Measurements from ENCODE around the gene RAD51B.

RAD51B gene

DNA sequence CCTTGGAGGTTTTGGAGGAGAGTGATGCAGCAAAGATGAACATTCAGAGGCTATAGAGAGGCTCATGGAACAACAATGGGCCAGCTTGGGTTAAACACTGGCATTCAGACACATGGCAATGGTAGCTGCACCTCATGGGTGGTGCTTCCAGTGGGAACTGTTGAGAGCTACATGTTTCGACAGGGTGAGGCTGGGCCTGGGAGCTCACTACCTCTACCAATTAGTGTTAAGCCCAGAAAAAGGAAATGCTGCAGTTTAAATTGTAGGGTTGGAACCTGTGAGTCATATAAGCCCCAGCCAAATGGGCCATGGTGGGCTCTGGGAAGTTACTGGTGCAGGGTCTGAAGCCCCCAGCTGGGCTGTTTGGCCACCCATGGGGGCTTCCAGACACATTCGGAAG lies 693.6 kb downstream of the RAD51B start:
- no peak for DNase-seq (ENCODE audit: low read depth in 2 of 3, low spot score in 2 of 3)

DNA sequence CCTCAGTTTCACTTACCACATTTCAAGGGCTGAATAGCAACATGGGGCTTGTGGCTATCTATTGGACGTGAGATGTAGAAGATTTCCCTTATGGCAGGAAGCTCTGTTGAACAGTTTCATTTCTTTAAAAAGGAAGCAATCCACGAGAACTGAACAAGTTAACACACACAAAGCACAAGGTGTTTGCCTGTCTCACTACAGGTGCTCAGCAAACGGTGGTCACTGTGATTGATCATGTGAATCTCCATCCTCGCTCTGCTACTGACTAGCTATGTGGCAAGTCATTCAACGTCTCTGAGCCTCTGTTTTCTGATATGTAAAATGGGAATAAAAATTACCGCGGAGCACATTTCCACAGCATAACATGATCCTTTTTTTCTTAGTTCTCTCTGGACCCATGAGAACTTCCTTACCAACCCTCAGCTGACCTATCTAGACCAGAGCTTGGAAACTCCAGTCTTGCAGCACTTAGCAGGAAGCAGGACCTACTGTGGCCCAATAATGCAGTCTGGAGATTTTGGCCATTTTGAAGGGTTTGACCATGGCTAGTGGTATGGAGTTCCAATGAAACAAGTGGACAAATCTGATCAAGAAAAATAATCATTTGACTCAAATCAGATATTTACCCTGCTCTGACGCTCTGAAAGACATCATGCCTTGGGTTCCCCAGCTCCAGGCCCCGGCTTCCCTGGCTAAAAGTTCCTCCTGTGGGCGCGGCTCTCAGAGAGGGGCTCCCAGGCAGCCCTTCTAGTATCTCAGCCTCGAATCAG lies 694.4 kb downstream of the RAD51B start:
- DNase-seq (ENCODE audit: low read depth in 2 of 3, low spot score in 2 of 3), result no peak

DNA sequence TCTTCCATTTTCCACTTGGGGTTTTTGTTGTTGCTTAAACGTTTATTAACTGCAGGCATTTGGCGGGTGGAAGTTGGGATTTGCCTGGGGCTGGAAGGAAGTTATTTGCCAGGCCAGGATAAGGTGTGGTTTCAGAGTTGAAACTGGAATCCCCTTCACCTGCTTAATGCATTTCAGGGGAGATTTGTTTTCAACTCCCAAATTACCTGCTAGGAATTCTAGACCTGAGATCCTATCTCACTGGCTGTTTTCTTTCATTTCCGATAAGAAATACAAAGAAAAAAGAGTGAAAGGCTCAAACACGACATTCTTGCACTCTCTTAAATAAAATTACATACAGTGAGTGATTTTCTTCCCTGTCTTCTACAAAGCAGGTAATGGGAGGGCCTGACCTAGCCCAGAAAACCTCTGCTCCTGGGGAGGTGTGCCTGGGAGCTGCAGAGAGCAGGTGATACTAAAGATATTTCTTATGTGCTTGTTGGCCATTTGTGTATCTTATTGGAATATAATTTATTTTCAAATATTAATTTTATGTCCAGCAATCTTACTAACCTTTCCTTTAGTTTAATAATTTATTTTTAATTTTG lies 695.1 kb downstream of the RAD51B start:
- DNase-seq (ENCODE audit: low read depth in 2 of 3, low spot score in 2 of 3), result no peak

DNA sequence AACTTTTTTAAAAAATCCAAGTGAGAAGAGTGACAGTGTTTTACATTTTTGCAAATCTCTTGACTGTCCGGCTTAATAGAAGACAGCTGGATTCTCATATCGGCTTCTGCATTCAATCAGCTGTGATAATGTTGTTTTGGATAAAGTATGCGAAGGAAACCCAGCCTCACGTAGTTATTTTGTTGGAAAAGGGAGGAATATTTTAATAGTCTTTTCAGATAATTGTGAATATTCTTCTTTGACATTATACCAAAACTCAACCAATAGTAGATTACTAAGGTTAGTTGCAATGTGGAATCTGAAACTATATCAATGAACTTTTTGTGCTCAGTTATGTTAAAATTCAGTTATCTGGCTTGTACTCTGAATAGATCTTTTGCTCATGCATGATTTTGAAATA lies 696.8 kb downstream of the RAD51B start:
- no peak for DNase-seq (ENCODE audit: low read depth in 2 of 3, low spot score in 2 of 3)

DNA sequence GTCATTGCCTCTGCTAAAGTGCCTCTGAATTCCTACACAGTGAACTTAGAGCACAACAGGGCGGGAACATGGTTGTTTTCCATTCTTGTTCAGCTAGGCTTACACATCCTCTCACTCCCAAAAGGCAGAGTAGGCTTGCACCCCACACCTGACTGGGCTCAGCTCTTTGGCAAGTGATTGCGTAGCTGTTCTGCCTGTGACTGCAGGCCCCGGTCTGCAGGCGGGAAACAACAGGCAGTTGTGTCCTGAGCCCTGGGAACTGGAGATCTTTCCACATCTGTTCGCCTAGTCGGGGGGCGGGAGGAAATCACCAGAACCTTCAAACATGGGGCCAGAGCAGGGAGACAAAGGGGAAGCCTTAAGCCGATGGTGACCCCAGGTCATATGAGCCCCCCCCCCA lies 698.6 kb downstream of the RAD51B start:
- DNase-seq (ENCODE audit: low read depth in 2 of 3, low spot score in 2 of 3), result no peak

DNA sequence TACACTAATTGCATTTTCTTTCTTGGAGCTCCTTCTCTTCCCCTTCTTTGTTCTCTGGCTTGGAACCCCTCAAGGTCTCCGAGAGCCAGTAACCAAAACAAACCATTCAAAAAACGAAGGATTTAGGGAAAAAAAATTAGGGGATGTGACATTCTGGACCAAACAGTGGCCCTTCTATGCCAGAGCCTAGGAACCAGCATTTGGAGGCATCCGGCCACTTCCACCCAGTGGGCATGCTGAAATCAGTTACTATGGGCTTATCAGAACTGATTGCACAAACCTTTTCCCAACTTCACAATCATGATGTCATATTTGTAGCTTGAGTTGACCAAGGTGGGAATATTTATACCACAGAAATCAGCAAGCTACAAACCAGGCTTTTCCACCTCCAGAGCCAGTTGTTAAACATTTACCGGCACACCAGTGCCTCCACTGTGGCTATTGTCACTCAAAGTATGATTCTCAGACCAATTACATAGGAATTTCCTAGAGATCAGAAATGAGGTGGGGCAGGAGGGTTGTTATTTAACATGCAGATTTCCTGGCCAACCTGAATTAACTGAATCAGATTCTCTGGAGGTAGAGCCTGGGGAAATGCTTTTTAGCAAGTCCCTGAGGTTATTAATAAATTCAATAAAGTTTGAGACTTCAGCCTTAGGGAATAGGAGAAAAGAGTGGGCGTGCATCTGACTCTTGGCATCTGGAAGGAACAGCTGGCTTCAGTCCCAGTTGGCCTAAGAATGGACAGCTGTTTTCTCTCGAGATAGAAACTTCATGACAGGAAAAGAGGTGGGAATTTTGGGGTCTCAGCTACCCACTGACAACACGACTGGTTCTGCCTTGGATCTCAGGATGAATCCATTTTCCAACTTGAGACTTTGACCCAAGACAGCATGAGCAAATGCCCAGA lies 699.4 kb downstream of the RAD51B start:
- DNase-seq (ENCODE audit: low read depth in 2 of 3, low spot score in 2 of 3), result no peak

DNA sequence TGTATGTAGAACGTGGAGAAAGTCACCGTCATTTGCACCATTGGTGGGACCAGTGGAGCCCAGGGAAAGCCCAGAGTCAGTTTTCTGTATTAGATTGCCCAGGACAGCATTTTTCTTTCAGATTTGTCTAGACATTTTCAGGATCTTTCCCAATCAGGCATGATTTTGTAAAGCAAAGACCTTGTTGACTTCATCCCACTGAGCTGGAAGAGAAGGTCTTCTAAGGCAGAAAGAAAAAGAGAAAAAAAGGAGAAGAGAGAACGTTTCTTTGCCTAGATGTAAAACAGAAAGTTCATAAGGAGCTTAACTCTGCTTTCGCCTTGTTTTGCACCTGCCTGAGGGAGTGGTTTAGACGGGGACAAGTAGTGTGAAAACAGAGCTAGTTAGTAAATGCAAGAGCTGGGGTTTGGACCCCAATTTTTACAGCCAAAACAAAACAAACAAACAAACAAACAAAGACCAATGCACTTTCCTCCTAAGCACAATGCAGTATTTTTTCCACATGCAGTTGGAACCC lies 700.1 kb downstream of the RAD51B start:
- no peak for DNase-seq (ENCODE audit: low read depth in 2 of 3, low spot score in 2 of 3)

DNA sequence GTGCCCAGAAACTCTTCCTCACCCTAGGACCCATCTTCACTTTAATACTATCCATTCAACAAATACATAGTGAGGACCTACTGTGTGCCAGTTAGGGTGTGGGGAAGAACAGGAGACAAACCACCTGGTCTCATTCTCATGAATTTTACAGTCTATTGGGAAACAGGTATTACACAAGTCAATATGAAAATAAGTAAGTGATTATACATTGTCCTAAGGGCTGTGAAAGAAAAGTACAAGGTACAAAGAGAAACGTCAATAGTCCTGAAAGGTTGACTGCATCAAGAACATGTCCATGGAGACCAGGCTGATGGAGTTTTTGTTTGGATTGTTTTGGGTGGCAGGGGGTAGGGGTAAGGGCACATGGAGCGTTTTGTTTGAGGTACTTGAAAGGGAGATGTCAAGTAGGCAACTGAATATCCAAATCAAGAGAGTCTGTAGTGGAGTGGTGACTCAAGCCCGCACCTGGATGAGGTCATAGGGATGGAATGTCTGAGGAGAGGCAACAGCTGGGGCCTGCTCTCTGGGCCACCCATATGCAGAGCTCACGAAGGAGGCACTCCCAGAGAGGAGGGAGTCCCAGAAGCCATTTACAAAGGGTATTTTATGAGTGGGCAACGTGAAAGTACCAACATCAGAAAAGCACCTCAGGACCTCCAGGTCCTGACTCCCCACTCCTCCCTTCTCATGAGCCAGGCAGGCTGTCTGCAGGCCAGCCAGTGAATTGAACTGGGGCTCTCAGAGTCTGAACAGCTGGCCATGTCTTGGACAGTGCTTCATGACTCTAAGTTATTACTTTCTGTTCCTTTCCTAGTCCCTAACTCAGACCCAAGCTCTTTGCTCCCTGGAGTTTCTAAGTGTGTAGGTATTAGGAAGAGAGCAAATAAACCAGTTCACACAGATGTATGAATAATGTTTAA lies 701.3 kb downstream of the RAD51B start:
- no peak for DNase-seq (ENCODE audit: low read depth in 2 of 3, low spot score in 2 of 3)

DNA sequence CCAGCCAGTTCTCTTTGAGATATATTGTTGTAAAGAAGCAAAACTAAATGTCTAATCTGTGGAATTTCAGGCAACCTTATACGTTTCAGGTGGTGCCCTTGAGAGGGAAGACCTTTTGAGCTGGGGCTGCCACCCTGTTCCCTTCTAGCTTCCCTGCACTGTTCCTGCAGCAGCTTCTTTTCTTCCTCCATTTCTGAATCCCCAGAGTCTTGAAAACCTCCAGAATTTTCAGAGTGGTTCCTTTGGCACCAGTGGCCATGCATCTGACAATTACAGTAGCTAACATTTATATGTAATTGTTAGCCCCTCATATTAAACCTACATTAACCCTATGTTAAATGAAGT lies 702.0 kb downstream of the RAD51B start:
- no peak for DNase-seq (ENCODE audit: low read depth in 2 of 3, low spot score in 2 of 3)

DNA sequence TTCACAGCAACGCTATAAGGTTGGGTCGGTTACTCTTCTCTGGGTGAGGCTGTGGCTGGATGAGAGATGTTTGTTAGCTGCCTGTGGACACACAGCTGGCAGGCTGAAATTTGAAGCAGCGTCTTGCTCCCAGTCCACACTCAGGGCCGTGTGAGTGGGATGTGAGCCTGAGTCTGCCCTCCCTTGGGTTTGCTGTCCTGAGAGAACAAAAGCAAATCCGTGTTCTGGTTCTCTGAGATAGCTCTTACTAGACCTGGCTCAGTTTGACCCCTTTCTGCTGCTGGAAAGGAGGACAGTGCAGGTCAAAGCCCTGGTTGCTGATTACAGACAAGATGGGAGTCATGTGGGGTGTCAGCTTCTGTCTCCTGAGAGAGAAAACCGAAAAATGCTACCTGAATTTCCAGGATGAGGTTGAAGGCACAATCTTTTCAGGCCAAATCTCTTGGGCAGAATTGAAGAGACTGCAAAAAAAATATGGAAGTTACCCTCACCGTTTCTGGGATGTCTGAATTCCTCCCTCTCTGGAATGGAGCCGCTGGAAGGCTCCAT lies 702.5 kb downstream of the RAD51B start:
- no peak for DNase-seq (ENCODE audit: low read depth in 2 of 3, low spot score in 2 of 3)

DNA sequence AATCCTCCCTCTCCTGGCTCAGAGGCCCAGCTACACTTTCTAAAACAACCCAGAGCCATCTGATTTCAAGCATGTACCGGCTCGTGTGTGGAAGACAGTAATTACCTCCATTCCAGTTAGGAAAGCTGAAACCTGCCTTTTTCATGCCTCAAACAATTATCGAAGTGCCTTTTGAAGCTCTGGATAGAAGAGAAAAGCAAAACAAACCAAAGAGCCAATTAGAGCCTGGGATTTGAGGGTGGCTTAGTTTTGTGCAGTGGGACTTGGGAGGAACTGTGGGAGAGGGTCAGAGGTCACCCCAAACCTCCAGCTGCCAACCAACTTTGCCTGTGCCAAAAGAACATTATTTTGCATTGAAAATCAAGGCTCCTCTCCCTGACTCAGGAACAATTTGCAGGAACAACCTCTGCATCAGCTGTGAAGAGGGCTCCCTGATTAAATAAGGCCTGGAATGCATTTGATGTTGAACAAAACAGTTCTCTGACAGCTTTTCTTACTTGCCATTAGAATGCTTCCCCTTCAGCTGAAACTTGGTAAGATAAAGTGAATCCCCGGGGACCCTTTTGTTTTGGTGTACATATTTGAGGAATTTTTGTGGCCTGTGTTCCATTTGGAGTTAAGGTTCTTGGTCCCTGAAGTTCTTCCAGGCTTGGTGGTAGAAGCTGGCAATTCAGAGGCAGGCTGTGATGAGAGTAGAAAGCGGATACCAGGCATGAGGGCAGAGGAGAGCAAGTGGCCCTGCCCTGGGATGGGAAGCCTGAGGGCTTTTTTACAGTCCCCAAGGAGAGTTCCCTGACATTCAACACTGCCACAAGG lies 703.1 kb downstream of the RAD51B start:
- no peak for DNase-seq (ENCODE audit: low read depth in 2 of 3, low spot score in 2 of 3)

DNA sequence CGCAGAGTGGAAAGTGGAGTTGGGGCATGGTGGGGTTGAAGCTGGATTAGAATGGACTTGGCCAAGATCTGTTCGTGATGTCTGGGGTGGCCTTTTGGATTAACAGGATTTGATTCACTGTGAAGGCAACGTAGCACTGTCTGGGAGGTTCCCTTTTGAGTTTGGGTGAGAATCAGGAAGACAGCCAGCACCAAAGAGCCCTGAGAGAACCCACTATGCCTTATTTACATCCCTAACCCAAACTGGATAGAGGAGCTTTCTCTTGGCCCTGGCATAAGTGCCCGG lies 703.7 kb downstream of the RAD51B start:
- no peak for DNase-seq (ENCODE audit: low read depth in 2 of 3, low spot score in 2 of 3)

DNA sequence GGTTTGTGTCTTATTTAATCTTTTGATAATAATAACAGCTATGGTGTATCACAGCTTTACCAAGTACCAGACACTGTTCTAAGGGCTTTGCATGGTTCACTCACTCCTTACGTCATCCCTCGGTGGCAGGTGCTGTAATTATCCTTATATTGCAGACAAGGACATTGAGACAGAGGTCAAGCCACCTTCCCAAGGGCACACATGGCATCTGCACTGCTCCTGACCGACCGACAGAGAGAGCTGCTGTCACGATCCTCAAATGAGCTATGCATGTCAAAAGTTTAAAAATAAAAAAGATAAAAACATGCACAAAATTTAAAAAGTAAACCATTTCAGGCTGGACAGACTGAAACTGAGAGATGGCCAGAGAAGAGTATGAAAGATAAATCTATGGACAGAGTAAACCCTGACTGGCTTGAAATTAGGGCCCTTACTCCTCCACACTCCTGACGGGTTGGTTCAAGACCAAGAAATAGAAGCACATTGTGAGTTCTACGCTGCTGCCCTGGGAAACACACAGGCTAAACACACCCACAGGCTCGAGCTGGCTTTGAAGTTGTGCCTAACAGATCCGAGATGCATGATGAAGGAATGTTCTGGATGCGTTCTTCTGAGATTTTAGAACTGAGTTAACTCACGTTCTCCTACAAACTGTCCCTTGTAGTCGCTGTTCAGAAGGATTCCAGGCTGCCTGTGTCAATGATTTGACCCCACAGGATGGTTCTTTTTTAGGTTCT lies 704.6 kb downstream of the RAD51B start:
- no peak for DNase-seq (ENCODE audit: low read depth in 2 of 3, low spot score in 2 of 3)

DNA sequence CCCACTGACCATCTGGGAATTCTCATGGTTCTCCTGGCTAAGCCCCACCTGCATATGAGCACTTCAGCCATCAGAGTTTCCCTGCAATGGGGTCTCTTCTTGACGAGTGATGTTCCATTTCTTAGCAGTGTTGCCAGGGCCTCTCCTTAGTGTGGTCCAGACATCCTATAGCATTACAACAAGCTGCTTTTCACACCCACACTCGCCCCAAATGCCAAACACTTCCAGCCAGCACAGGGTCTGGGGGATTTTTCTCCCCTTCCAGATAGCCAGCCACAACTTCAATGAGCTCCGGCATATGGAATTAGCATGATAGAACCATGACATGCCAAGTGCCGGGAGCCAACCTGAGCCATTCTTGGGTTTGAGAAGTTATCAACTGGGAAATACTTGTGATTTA lies 705.9 kb downstream of the RAD51B start:
- DNase-seq (ENCODE audit: low read depth in 2 of 3, low spot score in 2 of 3), result no peak

DNA sequence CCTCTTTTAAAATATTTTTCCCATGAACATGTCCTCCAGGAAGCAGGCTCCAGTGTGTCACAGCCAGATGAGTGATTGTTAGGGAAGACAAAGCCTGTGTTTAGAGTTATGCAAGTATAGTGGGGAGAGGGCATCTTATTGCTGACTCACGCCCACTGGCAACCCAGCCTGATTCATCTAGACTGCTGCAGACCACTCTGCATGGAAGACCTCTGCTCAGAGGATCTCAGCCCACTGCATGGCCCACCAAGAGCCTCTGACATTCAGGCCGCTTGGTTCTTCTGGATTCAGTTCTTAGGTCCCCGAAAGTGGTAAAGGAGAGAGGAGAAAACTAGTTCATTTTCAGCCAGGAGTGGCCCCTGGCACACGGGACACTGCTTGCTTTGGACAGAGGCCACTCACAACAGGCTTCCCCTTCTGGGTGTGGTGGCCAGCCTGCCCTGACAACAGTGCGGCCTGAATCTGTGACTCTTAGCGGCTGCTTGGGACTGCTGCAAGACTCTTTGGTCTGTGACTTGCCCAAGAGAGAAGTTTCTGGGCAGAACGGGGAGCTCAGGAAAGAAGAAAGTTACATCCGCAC lies 707.0 kb downstream of the RAD51B start:
- no peak for DNase-seq (ENCODE audit: low read depth in 2 of 3, low spot score in 2 of 3)

DNA sequence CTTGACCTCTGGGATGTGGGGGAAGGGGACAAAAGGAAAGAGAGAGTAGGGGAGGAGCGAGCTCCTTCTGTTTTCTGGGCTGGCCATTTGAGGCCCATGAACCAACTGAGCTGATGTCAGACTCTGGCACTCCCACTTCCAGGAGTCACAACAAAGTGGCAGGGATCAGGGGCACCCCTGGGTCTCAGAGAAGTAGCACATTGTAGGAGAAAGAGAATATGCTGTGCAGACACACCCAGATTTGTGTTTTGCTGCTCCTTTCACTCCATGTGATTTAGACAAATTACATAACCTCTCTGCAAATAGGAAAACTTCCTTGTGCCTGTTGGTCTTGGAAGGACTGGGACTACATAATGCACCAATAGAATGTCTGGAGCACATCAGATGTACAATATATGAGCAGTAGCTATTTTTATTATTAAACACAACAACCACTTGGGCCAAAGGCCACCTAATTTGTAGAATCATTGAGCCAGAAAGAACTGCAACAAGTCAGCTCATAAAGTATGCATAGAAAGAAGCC lies 707.8 kb downstream of the RAD51B start:
- no peak for DNase-seq (ENCODE audit: low read depth in 2 of 3, low spot score in 2 of 3)

DNA sequence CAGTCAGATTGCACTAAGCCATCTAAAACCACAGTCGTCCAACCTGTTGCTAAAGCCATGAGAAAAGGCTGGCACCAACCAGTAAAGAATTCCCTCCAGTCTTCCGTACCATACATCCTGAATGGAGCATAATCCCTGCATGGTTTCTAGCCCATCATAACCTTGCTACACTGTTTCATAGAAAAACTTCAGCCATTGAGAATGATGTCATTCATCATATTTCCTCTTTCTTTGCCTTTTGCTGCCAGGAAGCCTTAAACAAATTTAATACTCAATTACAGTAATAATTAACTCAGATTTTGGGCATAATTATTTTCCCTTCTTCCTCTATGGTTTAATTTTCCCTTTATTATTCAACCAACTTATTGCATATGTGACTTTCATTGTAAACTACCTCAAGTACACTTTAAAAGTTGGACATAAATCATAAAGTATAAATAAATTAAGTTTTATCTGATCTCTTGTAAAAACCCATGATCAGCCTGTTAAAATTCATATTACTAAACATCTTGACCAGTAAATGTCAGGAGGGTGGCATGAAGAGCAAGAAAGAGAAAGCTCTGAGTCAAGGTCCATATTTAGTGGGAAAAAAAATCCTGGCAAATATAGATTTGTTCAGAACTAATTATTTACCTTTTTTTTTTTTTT lies 708.6 kb downstream of the RAD51B start:
- DNase-seq (ENCODE audit: low read depth in 2 of 3, low spot score in 2 of 3), result no peak

DNA sequence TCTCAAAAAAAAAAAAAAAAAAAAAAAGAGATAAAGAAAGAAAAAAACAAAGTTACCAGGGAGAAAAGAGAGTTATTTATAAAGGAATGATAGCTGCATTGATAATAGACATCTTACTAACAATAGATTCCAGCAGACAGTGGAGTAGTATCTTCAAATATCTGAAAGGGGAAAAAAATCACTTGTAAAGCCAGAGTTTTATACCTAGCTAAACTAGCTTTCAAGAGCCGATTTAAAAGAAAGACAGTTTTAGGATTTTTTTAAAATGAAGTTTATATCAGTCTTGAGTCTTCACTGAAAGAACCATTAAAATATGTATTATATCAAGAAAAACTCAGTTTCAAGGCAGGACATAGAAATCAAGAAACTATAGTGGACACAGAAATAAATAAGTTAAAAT lies 710.9 kb downstream of the RAD51B start:
- no peak for DNase-seq (ENCODE audit: low read depth in 2 of 3, low spot score in 2 of 3)

Data from activated CD8-positive, alpha-beta memory T cell treated with anti-CD3 and anti-CD28 coated beads for 48 hours (primary cell).